Breast epithelium (tissue), 3 donors: Measurements from ENCODE around the gene TEAD2.

Experiments used
- CTCF ChIP-seq, 3 donors: fragments of 450-650 bp; IDR thresholded peaks; one replicate each; pipeline ENCODE4 v1.5.1; 2016 to 2017; ENCODE audit warnings: antibody characterized with exemption in 3 of 3, mild to moderate bottlenecking in 3 of 3, moderate library complexity in 3 of 3
- POLR2A ChIP-seq: fragments of 450-650 bp; IDR thresholded peaks from one replicate; pipeline ENCODE4 v1.6.1; 2016; ENCODE audit warnings: antibody characterized with exemption, mild to moderate bottlenecking, moderate library complexity

GRCh38 chr19:49387936-49388372 is 25.7 kb upstream of the TEAD2 start, which contains the start of gene KASH5:
- no peak for TF ChIP-seq CTCF (IDR thresholded peaks at IDR 0.05)
- no peak for TF ChIP-seq POLR2A
